Measurements from ENCODE around the gene AR.

GRCh38 chrX:67651437-67652142 lies 107.8 kb downstream of the AR start:
- TF ChIP-seq SMAD5 (IDR thresholded peaks at IDR 0.05; ENCODE audit: low read depth) (no peak), POLR2A (IDR thresholded peaks at IDR 0.05; ENCODE audit: low read depth, low read length) (no peak)

Data from GM12878 (cell line).